Stimulated activated CD8-positive, alpha-beta memory T cell treated with anti-CD3 and anti-CD28 coated beads, Interleukin-2, amount 100 ng/mL, for 48 hours (primary cell): ENCODE data around the gene GDPD1.
"Not testable (repeated sequence)": the region's sequence is repeated elsewhere in the genome, so short reads cannot be mapped to it uniquely, and the experiment has no call there.

ENCODE experiments used
- DNase-seq, 2 donors: peaks; one replicate each; pipeline ENCODE4 v3.0.0-alpha.2; 2020; ENCODE audit warnings: low read depth in 2 of 2

Gene GDPD1

GRCh38 chr17:59220328-59221158, at the start of gene GDPD1:
Gene GDPD1 (plus strand): TSS chr17:59220511. CDS start chr17:59220610, 99 bp downstream.
- DNase-seq: peak; percentile 95 to 97

- no peak for DNase-seq
These were observed 47.8 kb upstream of the GDPD1 start for GRCh38 chr17:59172436-59173004.

GRCh38 chr17:59174671-59175070, 45.6 kb upstream of the GDPD1 start:
- no peak for DNase-seq

- DNase-seq: no peak
These were observed 45.2 kb upstream of the GDPD1 start for GRCh38 chr17:59175076-59175475.

GRCh38 chr17:59178266-59178985, 41.9 kb upstream of the GDPD1 start:
- no peak for DNase-seq

GRCh38 chr17:59179601-59180000, 40.7 kb upstream of the GDPD1 start:
- not testable (repeated sequence) for DNase-seq

GRCh38 chr17:59180626-59181025, 39.7 kb upstream of the GDPD1 start:
- no peak for DNase-seq

GRCh38 chr17:59181481-59181880, 38.8 kb upstream of the GDPD1 start:
- DNase-seq: no peak

GRCh38 chr17:59185997-59186396, 34.3 kb upstream of the GDPD1 start:
- no peak for DNase-seq

- no peak for DNase-seq
These were observed 33.5 kb upstream of the GDPD1 start for GRCh38 chr17:59186850-59187249.

GRCh38 chr17:59190806-59191205, 29.5 kb upstream of the GDPD1 start:
- no peak for DNase-seq

- no peak for DNase-seq
These were observed 26.9 kb upstream of the GDPD1 start for GRCh38 chr17:59193336-59193862.

- no peak for DNase-seq
These were observed 20.9 kb upstream of the GDPD1 start for GRCh38 chr17:59199398-59199797.

- no peak for DNase-seq
These were observed 18.0 kb upstream of the GDPD1 start for GRCh38 chr17:59202320-59202719.

GRCh38 chr17:59219370-59219769, 941 bp upstream of the GDPD1 start:
- no peak for DNase-seq

- DNase-seq: no peak
These were observed 351 bp upstream of the GDPD1 start for GRCh38 chr17:59219992-59220327.

GRCh38 chr17:59221159-59221847, 992 bp downstream of the GDPD1 start:
- DNase-seq: no peak

- no peak for DNase-seq
These were observed 3.5 kb downstream of the GDPD1 start for GRCh38 chr17:59223813-59224212.

- DNase-seq: not testable (repeated sequence)
These were observed 8.3 kb downstream of the GDPD1 start for GRCh38 chr17:59228588-59228987.

- no peak for DNase-seq
These were observed 10.5 kb downstream of the GDPD1 start for GRCh38 chr17:59230764-59231163.

- no peak for DNase-seq
These were observed 14.3 kb downstream of the GDPD1 start for GRCh38 chr17:59234631-59235030.

GRCh38 chr17:59238906-59239305, 18.6 kb downstream of the GDPD1 start:
- DNase-seq: no peak
